ENCODE data around the gene NFE2L3. TPM values are rescaled to one million over a fixed set of nuclear protein-coding genes. Genes with fewer than 3 reads are reported as not detected.
"Not testable (repeated sequence)": the region's sequence is repeated elsewhere in the genome, so short reads cannot be mapped to it uniquely, and the experiment has no call there.

Gene NFE2L3
- polyA plus RNA-seq, 1 donor: 16.0 TPM

GRCh38 chr7:26122745-26123144 lies 29.3 kb upstream of the NFE2L3 start:
- Histone ChIP-seq H3K27me3 (ENCODE audit: control insufficient read depth, insufficient read depth, low read length) (peaks cover 2% of the 10 kb centered on the region), H3K4me3 (ENCODE audit: low read length) (no peak overlapping the region), H3K36me3 (ENCODE audit: control insufficient read depth, insufficient read depth, low read length) (no peaks in the 10 kb centered on the region), H3K27ac (ENCODE audit: low read length) (no peak overlapping the region), H3K9me3 (ENCODE audit: control insufficient read depth, low read depth, low read length) (no peaks in the 10 kb centered on the region), H3K4me1 (ENCODE audit: control insufficient read depth, insufficient read depth, low read length) (no peaks in the 10 kb centered on the region)
- WGBS (ENCODE audit: insufficient coverage, low lambda C conversion rate): no CpG with 5 or more reads among the region's 4 CpGs
- DNase-seq: no peak

GRCh38 chr7:26124775-26125174 lies 27.2 kb upstream of the NFE2L3 start:
- WGBS (ENCODE audit: insufficient coverage, low lambda C conversion rate): 100% methylated on average over 1 of the region's 4 CpGs
- not testable (repeated sequence) for H3K4me1 ChIP-seq (ENCODE audit: control insufficient read depth, insufficient read depth, low read length); H3K4me3 ChIP-seq (ENCODE audit: low read length); H3K9me3 ChIP-seq (ENCODE audit: control insufficient read depth, low read depth, low read length); DNase-seq; H3K36me3 ChIP-seq (ENCODE audit: control insufficient read depth, insufficient read depth, low read length); H3K27me3 ChIP-seq (ENCODE audit: control insufficient read depth, insufficient read depth, low read length); H3K27ac ChIP-seq (ENCODE audit: low read length)

- H3K9me3 ChIP-seq (ENCODE audit: control insufficient read depth, low read depth, low read length): no peaks in the 10 kb centered on the region
- no peak for DNase-seq
- H3K27me3 ChIP-seq (ENCODE audit: control insufficient read depth, insufficient read depth, low read length): peaks cover 2% of the 10 kb centered on the region
- no peak overlapping the region for H3K4me3 ChIP-seq (ENCODE audit: low read length)
- H3K4me1 ChIP-seq (ENCODE audit: control insufficient read depth, insufficient read depth, low read length): no peaks in the 10 kb centered on the region
- no peak overlapping the region for H3K27ac ChIP-seq (ENCODE audit: low read length)
- WGBS (ENCODE audit: insufficient coverage, low lambda C conversion rate): 100% methylated on average over 2 of the region's 6 CpGs
- no peaks in the 10 kb centered on the region for H3K36me3 ChIP-seq (ENCODE audit: control insufficient read depth, insufficient read depth, low read length)
These were observed 24.6 kb upstream of the NFE2L3 start for GRCh38 chr7:26127411-26127810.

- Histone ChIP-seq H3K27ac (ENCODE audit: low read length) (no peak overlapping the region), H3K36me3 (ENCODE audit: control insufficient read depth, insufficient read depth, low read length) (no peaks in the 10 kb centered on the region), H3K4me1 (ENCODE audit: control insufficient read depth, insufficient read depth, low read length) (no peaks in the 10 kb centered on the region), H3K4me3 (ENCODE audit: low read length) (no peak overlapping the region), H3K27me3 (ENCODE audit: control insufficient read depth, insufficient read depth, low read length) (peaks cover 2% of the 10 kb centered on the region), H3K9me3 (ENCODE audit: control insufficient read depth, low read depth, low read length) (no peaks in the 10 kb centered on the region)
- no peak for DNase-seq
- no CpG with 5 or more reads among the region's 12 CpGs for WGBS (ENCODE audit: insufficient coverage, low lambda C conversion rate)
These were observed 20.9 kb upstream of the NFE2L3 start for GRCh38 chr7:26131056-26131589.

- no peak overlapping the region for H3K27ac ChIP-seq (ENCODE audit: low read length)
- H3K36me3 ChIP-seq (ENCODE audit: control insufficient read depth, insufficient read depth, low read length): no peaks in the 10 kb centered on the region
- no peaks in the 10 kb centered on the region for H3K27me3 ChIP-seq (ENCODE audit: control insufficient read depth, insufficient read depth, low read length)
- DNase-seq: no peak
- H3K4me1 ChIP-seq (ENCODE audit: control insufficient read depth, insufficient read depth, low read length): no peaks in the 10 kb centered on the region
- H3K4me3 ChIP-seq (ENCODE audit: low read length): no peak overlapping the region
- no peaks in the 10 kb centered on the region for H3K9me3 ChIP-seq (ENCODE audit: control insufficient read depth, low read depth, low read length)
These were observed 16.9 kb upstream of the NFE2L3 start for GRCh38 chr7:26135076-26135475.

GRCh38 chr7:26135551-26135950 lies 16.4 kb upstream of the NFE2L3 start:
- H3K27ac ChIP-seq (ENCODE audit: low read length): no peak overlapping the region
- no peaks in the 10 kb centered on the region for H3K36me3 ChIP-seq (ENCODE audit: control insufficient read depth, insufficient read depth, low read length)
- no peaks in the 10 kb centered on the region for H3K4me1 ChIP-seq (ENCODE audit: control insufficient read depth, insufficient read depth, low read length)
- no peaks in the 10 kb centered on the region for H3K27me3 ChIP-seq (ENCODE audit: control insufficient read depth, insufficient read depth, low read length)
- no peaks in the 10 kb centered on the region for H3K9me3 ChIP-seq (ENCODE audit: control insufficient read depth, low read depth, low read length)
- no peak for DNase-seq
- H3K4me3 ChIP-seq (ENCODE audit: low read length): no peak overlapping the region
- WGBS (ENCODE audit: insufficient coverage, low lambda C conversion rate): no CpG with 5 or more reads among the region's 1 CpG

- 100% methylated on average over 1 of the region's 4 CpGs for WGBS (ENCODE audit: insufficient coverage, low lambda C conversion rate)
- Histone ChIP-seq H3K9me3 (ENCODE audit: control insufficient read depth, low read depth, low read length) (no peaks in the 10 kb centered on the region), H3K27ac (ENCODE audit: low read length) (no peak overlapping the region)
These were observed 15.2 kb upstream of the NFE2L3 start for GRCh38 chr7:26136831-26137230.

GRCh38 chr7:26140380-26140779 lies 11.6 kb upstream of the NFE2L3 start:
- WGBS (ENCODE audit: insufficient coverage, low lambda C conversion rate): 100% methylated on average over 1 of the region's 1 CpG
- H3K36me3 ChIP-seq (ENCODE audit: control insufficient read depth, insufficient read depth, low read length): no peaks in the 10 kb centered on the region

More at GRCh38 chr7:26136831-26137230, 15.2 kb upstream of the NFE2L3 start:
- no peak for DNase-seq
- H3K4me1 ChIP-seq (ENCODE audit: control insufficient read depth, insufficient read depth, low read length): no peaks in the 10 kb centered on the region
- no peaks in the 10 kb centered on the region for H3K36me3 ChIP-seq (ENCODE audit: control insufficient read depth, insufficient read depth, low read length)
- H3K27me3 ChIP-seq (ENCODE audit: control insufficient read depth, insufficient read depth, low read length): no peaks in the 10 kb centered on the region
- H3K4me3 ChIP-seq (ENCODE audit: low read length): no peak overlapping the region

GRCh38 chr7:26141077-26141476 lies 10.9 kb upstream of the NFE2L3 start:
- no peak for DNase-seq
- Histone ChIP-seq H3K27ac (ENCODE audit: low read length) (no peak overlapping the region), H3K27me3 (ENCODE audit: control insufficient read depth, insufficient read depth, low read length) (no peaks in the 10 kb centered on the region), H3K4me3 (ENCODE audit: low read length) (no peak overlapping the region), H3K36me3 (ENCODE audit: control insufficient read depth, insufficient read depth, low read length) (no peaks in the 10 kb centered on the region), H3K9me3 (ENCODE audit: control insufficient read depth, low read depth, low read length) (no peaks in the 10 kb centered on the region), H3K4me1 (ENCODE audit: control insufficient read depth, insufficient read depth, low read length) (no peaks in the 10 kb centered on the region)
- no CpG with 5 or more reads among the region's 2 CpGs for WGBS (ENCODE audit: insufficient coverage, low lambda C conversion rate)

More at GRCh38 chr7:26140380-26140779, 11.6 kb upstream of the NFE2L3 start:
- no peak for DNase-seq
- Histone ChIP-seq H3K4me1 (ENCODE audit: control insufficient read depth, insufficient read depth, low read length) (no peaks in the 10 kb centered on the region), H3K9me3 (ENCODE audit: control insufficient read depth, low read depth, low read length) (no peaks in the 10 kb centered on the region), H3K4me3 (ENCODE audit: low read length) (no peak overlapping the region), H3K27ac (ENCODE audit: low read length) (no peak overlapping the region), H3K27me3 (ENCODE audit: control insufficient read depth, insufficient read depth, low read length) (no peaks in the 10 kb centered on the region)

GRCh38 chr7:26143298-26144048 lies 8.5 kb upstream of the NFE2L3 start:
- Histone ChIP-seq H3K9me3 (ENCODE audit: control insufficient read depth, low read depth, low read length) (peaks cover 8% of the 10 kb centered on the region), H3K36me3 (ENCODE audit: control insufficient read depth, insufficient read depth, low read length) (no peaks in the 10 kb centered on the region), H3K27ac (ENCODE audit: low read length) (no peak overlapping the region), H3K4me1 (ENCODE audit: control insufficient read depth, insufficient read depth, low read length) (no peaks in the 10 kb centered on the region), H3K27me3 (ENCODE audit: control insufficient read depth, insufficient read depth, low read length) (no peaks in the 10 kb centered on the region), H3K4me3 (ENCODE audit: low read length) (no peak overlapping the region)
- no peak for DNase-seq
- 29% methylated on average over 1 of the region's 5 CpGs for WGBS (ENCODE audit: insufficient coverage, low lambda C conversion rate)

All from large intestine (tissue), 3 donors.